ENCODE measurements around the gene YIF1B. TPM values are rescaled to one million over a fixed set of nuclear protein-coding genes. Genes with fewer than 3 reads are reported as not detected.

YIF1B gene
- total RNA-seq, 1 experiment from 2014 or later = 143 TPM

DNA sequence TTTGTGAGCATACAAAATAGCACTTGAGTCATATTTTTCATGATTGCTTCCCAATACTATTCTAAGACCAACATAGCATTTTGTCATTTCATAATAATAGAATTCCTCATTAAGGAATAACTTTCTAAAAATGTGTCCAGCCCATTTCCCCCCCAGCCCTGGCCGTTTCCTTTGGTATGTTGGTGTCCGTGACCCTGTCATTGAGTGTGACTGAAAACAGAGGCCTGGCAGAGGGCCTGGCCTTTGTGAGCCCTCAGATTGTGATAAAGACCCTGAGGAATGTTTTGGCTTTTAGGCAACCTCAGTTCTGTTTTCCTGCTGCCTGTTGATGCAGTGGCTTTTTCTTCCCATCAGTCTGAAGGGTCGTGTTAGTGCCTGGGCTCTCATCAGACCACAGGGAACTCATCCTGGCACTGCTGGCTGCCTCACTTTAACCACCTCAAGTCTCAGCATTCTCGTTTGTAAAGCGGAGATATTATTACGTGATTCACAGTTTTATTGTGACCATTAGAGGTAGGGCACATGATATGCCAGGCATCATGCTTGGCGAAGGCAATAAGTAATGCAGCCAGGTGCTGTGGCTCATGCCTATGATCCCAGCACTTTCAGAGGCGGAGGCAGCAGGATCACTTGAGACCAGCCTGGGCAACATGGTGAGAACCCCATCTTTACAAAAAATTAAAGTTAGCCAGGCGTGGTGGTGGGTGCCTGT lies 37.6 kb downstream of the YIF1B start:
- H3K27ac ChIP-seq (ENCODE audit: low read length) = peak overlapping the region; percentile 71
- H3K4me3 ChIP-seq (ENCODE audit: low read depth in 2 of 2, low read length in 2 of 2) = no peak overlapping the region
- intact Hi-C loops (cut with micrococcal nuclease; ENCODE audit: unreplicated experiment) = no loop called here

DNA sequence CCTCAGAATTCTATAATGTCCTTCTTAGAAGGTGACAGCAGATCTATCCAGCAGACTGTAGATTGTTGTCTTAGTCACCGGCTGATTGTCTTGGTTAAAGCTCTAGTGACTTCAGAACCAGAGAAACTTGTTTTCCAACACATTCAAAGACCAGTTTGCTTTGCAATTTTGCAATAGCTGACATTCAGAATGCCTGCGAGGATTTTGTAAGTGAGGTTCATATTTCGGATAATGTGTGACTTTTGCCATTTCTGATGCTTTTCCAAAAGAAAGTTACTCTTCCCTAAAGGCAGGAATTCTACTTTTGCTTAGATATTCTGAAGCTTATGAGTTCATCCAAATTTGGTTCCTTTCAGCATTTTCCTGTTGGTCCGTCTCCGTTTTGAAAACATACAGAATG lies 38.2 kb downstream of the YIF1B start:
- ATAC-seq (no peak), DNase-seq (ENCODE audit: low read depth, low spot score) (no peak)
- no TSS peak for BruUV-seq (replicated peaks)
- TF ChIP-seq, protein P1, sequence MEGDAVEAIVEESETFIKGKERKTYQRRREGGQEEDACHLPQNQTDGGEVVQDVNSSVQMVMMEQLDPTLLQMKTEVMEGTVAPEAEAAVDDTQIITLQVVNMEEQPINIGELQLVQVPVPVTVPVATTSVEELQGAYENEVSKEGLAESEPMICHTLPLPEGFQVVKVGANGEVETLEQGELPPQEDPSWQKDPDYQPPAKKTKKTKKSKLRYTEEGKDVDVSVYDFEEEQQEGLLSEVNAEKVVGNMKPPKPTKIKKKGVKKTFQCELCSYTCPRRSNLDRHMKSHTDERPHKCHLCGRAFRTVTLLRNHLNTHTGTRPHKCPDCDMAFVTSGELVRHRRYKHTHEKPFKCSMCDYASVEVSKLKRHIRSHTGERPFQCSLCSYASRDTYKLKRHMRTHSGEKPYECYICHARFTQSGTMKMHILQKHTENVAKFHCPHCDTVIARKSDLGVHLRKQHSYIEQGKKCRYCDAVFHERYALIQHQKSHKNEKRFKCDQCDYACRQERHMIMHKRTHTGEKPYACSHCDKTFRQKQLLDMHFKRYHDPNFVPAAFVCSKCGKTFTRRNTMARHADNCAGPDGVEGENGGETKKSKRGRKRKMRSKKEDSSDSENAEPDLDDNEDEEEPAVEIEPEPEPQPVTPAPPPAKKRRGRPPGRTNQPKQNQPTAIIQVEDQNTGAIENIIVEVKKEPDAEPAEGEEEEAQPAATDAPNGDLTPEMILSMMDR (IDR thresholded peaks at IDR 0.05) = no peak
- TF ChIP-seq POLR2AphosphoS5 (IDR thresholded peaks at IDR 0.05; ENCODE audit: low read depth, low read length) (no peak), REST (IDR thresholded peaks at IDR 0.05; ENCODE audit: insufficient read depth in 1 of 2, low read depth in 2 of 2, low read length in 1 of 2) (no peak), SIN3A (IDR thresholded peaks at IDR 0.05; ENCODE audit: borderline replicate concordance, insufficient read depth, low read depth, low read length) (no peak), TCF7L2 (IDR thresholded peaks at IDR 0.05; ENCODE audit: low read depth, low read length) (no peak)
- H3K36me3 ChIP-seq (ENCODE audit: control insufficient read depth, insufficient read depth, low read length) = peaks cover 5% of the 10 kb centered on the region; the same call in 1 of the 2 replicates
- H3K9me3 ChIP-seq (ENCODE audit: control insufficient read depth, insufficient read depth, low read depth, low read length) = no peaks in the 10 kb centered on the region
- in situ Hi-C loops (cut with HindIII; ENCODE audit: low pct_unique_long_range_greater_than_20kb, low sequenced_read_pairs) (no loop called here), intact Hi-C loops (cut with micrococcal nuclease; ENCODE audit: unreplicated experiment) (no loop called here)
- H3K4me3 ChIP-seq (ENCODE audit: low read depth in 2 of 2, low read length in 2 of 2) = no peak overlapping the region
- ChIA-PET CTCF (interaction anchor here (0.6 kb wide), 1 partner anchor 132 kb away, joined by 5 read pairs; no protein-coding TSS in a partner anchor), POLR2A (no interaction called here)
- no peaks in the 10 kb centered on the region for H3K27me3 ChIP-seq (ENCODE audit: control insufficient read depth, insufficient read depth, low read length)
- peak overlapping the region; percentile 71 for H3K27ac ChIP-seq (ENCODE audit: low read length)
- H3K4me1 ChIP-seq (ENCODE audit: control insufficient read depth, insufficient read depth, low read length) = peaks cover 79% of the 10 kb centered on the region

More for the DNA sequence above, 37.6 kb downstream of the YIF1B start:
- DNase-seq (ENCODE audit: low read depth, low spot score) (no peak), ATAC-seq (peak; percentile 8; the same call in 1 of the 2 replicates)
- CTCF ChIA-PET = interaction anchor here (0.6 kb wide), 1 partner anchor 131 kb away, joined by 5 read pairs; no protein-coding TSS in a partner anchor
- TF ChIP-seq POLR2AphosphoS5 (IDR thresholded peaks at IDR 0.05; ENCODE audit: low read depth, low read length) = no peak
- in situ Hi-C loops (cut with HindIII; ENCODE audit: low pct_unique_long_range_greater_than_20kb, low sequenced_read_pairs) = no loop called here
- no TSS peak for BruUV-seq (replicated peaks)
- Histone ChIP-seq H3K9me3 (ENCODE audit: control insufficient read depth, insufficient read depth, low read depth, low read length) (no peaks in the 10 kb centered on the region), H3K27me3 (ENCODE audit: control insufficient read depth, insufficient read depth, low read length) (no peaks in the 10 kb centered on the region), H3K36me3 (ENCODE audit: control insufficient read depth, insufficient read depth, low read length) (peaks cover 5% of the 10 kb centered on the region; the same call in 1 of the 2 replicates), H3K4me1 (ENCODE audit: control insufficient read depth, insufficient read depth, low read length) (peaks cover 79% of the 10 kb centered on the region)
- POLR2A ChIA-PET = interaction anchor here (0.7 kb wide), 2 partner anchors 8 to 30 kb away, joined by 3 to 4 read pairs; no protein-coding TSS in a partner anchor

All from Panc1 (cell line).